GM19351 (cell line): ENCODE results near the gene MLPH.

ENCODE experiments used
- ATAC-seq: cut with Tn5 transposase; IDR thresholded peaks from one replicate; pipeline ENCODE4 v1.9.1; 2021; ENCODE audit warnings: mild to moderate bottlenecking, moderate library complexity; ENCODE audit not compliant: unreplicated experiment

The MLPH gene

DNA sequence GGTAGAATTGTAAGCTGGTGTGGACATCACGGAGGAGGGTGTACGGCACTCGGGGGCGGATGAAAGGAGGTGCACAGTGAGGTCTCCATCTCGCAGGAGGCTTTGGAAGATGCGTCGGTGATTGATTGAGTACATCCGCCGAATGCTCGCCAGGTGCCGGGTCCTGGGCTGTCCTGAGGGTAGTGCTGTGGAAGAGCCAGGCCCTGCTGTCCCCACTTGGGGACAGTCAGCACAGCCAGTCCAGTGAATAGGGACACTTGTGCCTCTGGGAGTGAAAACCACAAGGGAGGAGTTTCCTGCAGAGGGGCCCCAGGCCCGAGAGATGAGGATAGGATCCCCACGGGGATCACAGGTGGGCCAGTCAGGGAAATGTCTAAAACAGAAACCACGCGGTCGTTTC is 28.1 kb downstream of the MLPH start:
- ATAC-seq, result no peak

DNA sequence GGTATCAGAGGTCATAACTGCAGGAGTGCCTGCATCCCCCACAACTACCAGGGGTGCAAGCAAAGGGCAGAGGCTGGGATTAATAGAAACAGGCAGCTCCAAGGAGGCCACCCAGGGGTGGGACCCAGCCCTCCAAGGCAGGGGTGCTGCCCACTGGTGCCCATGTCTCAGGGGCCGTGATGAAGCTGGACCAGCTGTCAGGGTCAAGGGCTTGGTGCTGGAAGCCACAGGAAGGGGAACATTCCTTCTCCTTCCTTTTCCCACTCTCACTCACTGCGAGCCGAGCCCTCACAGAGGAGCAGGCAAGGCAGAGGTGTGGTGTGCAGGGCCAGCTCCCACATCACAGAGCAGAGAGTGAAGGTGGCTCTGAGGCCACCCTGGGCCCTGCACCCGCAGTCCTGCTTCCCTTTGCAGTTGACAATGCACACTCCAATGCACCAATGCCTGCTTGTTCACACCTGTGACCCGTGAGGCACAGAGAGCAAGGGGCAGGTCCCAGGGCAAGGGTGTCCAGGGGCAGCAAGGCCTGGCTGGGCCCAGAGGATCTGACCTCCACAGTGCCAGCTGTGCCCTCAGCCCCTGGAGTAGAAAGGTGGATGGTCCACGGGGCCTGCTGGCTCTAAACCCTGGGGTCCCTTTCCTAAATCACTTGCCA is 28.7 kb downstream of the MLPH start:
- no peak for ATAC-seq

GRCh38 chr2:237517163-237517562 is 30.1 kb downstream of the MLPH start:
- no peak for ATAC-seq

DNA sequence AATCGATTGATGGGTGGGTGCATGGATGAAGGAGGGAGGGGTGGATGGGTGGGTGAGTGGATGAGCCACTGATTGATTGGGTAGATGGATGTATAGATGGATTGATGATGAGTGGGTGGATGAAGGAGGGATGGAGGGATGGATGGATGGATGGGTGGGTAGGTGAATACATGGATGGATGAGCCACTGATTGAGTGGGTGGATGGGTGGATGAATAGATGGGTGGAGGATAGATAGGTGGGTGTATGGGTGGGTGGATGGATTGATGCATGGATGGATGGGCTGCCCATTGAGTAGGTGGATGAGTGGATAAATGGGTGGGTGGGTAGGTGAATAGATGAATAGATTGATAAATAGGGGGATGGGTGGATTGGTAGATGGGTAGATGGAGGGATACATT is 30.9 kb downstream of the MLPH start:
- no peak for ATAC-seq

DNA sequence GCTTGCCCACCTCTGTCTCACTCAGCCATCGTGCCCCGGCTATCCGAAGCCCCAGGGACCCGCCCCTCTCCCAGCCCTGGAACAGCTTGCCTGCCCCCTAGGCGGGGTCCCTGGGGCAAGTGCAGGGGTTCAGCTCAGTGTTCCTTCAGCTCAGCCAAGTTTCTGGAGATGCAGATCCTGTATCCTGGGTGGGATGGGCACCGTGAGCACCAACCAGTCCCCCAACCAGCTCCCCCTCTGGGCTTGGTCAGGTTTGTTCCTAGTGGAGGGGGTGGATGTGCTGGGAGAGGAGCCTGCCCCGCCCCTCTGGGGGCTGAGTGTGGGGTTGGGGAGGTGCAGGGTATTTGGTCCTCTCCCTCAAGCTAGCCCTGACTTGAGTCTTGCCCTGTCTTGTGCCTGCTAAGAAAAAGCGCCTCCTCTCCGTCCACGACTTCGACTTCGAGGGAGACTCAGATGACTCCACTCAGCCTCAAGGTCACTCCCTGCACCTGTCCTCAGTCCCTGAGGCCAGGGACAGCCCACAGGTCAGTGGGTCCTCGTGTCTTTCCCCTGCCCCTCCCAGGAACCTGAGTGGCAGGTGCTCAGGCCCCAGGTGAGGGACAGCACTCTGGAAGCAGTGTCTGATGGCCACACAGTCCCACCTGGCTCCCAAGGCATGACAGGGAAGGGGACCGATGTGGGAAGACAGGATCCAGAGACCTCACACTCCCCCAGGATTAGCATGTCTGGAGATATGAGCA is 32.6 kb downstream of the MLPH start:
- ATAC-seq, result no peak

GRCh38 chr2:237520290-237520689 is 33.2 kb downstream of the MLPH start:
- ATAC-seq, result no peak

- ATAC-seq, result no peak
Observed at GRCh38 chr2:237524631-237525030, 37.6 kb downstream of the MLPH start.

DNA sequence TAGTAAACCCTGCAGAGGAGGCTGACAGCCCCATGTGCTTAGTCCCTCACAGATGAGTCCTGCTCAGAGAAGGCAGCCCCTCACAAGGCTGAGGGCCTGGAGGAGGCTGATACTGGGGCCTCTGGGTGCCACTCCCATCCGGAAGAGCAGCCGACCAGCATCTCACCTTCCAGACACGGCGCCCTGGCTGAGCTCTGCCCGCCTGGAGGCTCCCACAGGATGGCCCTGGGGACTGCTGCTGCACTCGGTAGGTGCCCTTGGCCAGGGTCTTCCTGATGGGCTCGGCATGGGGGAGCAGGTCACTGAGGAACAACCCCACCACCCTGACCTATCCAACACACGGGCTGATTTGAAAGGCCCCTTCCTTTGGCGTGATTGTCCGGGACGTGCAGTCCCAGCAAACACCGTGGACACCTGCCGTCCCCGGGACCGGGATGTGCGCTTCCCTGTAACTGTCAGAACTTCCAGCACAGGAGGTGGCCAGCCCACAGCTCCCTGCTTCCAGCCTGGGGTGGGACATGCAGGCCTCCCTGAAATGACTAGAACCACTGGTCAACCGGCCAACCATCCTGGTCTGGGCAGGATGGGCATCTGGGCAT is 38.6 kb downstream of the MLPH start:
- no peak for ATAC-seq

- no peak for ATAC-seq
Observed at GRCh38 chr2:237527233-237527632, 40.2 kb downstream of the MLPH start.

GRCh38 chr2:237527766-237528165 is 40.7 kb downstream of the MLPH start:
- no peak for ATAC-seq

DNA sequence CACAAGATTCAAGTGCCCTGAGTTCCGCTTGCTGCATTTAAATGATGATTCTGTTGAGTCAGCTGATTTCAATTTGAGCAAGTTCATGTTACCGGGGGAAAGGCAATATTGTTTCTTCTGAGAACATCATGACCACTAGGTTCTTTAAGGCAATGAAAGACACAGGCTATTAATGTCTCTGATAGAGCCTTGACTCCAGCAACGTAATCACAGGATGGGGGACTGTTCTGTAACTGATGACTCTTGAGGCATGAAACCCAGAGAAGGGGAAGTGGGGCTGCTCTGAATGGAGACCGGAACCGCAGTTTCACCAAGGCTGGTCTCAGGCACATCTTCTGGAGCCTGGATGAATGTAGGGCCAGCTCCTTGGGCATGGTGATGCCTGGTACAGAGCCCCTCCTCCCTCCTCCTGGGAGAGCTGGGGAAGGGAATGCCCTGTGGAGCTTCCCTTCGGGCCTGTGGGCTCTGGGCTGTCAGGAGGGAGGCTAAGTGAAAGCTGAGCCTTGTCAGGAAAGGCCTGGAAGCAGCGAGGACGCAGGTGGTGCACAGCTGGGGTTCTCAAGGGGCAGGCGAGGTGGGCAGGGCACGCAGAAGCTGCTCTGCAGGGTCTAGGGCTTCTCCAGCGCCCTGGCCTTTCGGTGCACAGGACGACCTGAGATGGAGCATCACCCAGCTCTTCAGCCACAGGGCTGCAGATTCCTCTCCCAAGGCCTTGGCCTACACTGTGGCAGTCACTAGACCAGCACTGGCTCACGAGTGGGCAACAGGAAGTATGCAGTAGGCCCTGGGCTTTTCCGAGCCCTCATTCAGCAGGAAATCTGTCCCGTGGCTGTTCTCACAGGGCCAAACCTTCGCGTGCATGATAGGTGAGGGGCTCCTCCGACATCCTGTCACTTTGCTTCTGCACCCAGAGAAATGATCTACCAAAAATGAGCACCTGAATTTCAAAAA is 42.7 kb downstream of the MLPH start:
- peak; percentile 86 for ATAC-seq

DNA sequence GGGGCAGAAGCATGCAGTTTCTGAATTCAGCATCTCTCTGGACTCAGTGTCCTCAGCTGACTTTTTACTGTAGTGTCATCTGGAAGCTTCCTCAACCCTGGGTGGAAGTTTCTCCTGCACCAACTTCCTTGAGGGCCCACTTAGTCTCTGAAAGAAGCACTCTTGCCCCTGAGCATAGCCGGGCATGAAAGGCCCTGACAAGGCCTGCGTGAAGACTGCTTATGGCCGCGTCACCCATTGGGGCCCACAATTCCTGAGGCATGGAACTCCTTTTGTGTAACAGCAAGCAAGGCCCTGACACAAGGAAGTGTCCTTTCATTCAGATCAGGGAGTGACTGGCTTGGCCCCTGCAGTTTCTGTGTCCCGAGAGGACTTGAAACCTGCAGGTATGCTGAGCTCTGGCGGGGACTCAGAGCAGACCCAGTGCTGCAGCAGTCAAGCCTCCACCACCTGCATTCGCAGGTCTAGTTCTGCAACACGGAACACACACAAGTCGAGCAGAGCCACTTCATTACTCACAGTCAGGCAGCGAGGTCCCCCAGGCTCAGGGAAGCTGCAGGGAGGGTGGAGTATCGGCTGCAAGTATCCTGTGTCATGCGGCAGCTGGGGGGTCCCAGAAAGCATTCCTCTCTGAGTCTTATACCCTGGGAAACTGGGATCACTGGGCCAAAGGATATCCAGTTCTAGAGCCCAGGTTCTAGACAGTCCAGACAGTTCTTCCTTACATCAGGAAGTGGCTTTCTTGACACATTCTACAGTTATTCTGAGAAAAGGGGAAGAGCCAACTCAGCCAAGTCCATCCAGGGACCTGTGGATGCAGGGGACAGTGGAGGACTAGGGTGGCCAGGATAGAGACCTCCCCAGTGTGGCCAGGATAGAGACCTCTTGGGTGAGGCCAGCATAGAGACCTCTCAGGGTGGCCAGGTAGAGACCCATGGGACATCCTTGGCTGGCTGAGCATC is 43.7 kb downstream of the MLPH start:
- ATAC-seq, result peak; percentile 53

DNA sequence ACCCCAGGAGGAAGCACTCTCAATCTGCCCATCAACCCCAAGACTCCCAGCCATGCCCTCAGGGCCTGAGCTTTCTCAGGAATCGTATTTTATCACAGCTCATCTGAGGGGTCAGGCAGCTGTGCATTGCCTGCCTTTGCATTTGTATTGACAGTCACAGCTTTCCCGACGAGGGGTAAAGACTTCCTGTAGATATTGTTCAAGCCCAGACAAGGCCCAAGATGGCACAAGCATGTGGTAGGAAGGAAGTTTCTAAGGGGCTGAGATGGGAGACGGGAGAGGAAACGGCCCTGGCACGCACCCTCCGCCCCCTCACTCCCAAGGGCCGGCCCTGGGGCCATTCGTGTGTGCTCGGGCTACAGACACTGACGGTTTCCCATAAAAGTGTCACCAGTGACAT is 45.1 kb downstream of the MLPH start:
- no peak for ATAC-seq

DNA sequence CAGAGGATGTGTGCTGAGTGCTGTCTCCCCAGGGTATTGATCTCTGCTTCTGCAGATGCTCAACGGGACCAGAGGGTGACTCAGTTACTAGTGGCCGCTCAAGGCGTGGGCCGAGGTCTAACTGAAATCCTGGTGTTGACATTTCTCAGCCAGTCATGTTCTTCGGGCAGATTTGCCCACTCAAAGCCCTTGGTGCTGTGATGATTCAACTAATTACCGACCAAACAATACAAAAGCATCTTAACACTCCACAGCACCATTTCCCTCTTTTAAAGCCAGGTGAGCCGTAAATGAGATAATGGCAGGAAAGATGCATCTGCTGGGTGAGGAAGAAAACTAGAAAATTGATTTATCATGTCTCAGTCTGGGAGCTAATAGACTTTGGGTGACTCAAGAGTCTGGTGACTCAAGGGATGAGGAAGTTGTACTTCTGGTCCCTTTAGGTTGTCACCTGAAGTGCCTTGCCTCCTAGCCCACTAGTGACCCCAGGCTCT is 46.7 kb downstream of the MLPH start:
- ATAC-seq, result no peak

- no peak for ATAC-seq
Observed at GRCh38 chr2:237534380-237534779, 47.3 kb downstream of the MLPH start.

- ATAC-seq, result no peak
Observed at GRCh38 chr2:237535385-237536082, 48.5 kb downstream of the MLPH start.

DNA sequence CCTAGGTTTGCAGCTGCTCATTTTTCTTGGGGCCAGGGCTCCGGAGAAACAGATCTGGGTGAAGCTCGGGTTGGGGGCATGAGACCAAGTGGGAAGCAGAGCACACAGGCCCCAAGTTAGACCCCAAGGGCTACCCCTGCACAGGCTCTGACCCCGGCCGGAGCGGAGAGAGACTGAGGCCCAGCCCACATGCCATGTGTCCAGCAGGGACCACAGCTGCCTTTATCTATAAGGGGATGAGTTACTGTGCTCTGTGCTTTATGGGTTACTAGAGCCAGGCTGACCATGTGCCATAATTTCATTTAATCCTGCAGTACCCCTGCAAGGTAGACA is 49.0 kb downstream of the MLPH start:
- no peak for ATAC-seq

DNA sequence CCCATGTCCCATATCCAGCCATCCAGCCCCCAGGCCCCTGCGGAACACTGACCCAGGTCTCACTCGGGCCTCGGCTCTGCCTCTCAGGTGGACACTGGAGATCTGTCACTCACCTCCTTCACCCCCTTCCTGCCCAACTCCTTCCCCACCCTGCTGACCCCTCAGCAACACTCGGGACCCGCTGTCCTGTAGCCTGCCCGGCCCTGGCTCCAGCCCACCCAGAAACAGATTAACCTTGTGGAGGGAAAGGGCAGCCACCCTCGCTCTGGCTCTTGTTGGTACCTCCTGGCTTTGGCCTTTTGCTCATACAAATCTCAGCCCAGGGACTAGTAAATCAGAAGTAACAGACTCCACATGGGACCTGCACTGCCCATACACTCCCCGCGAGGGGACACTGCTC is 49.6 kb downstream of the MLPH start:
- no peak for ATAC-seq

- ATAC-seq, result no peak
Observed at GRCh38 chr2:237538001-237538720, 51.1 kb downstream of the MLPH start.
